ENCODE results near the gene PLA2G15.
A peak's percentile ranks its signal among the peaks of the same experiment; 100 is the strongest.

Gene PLA2G15

DNA sequence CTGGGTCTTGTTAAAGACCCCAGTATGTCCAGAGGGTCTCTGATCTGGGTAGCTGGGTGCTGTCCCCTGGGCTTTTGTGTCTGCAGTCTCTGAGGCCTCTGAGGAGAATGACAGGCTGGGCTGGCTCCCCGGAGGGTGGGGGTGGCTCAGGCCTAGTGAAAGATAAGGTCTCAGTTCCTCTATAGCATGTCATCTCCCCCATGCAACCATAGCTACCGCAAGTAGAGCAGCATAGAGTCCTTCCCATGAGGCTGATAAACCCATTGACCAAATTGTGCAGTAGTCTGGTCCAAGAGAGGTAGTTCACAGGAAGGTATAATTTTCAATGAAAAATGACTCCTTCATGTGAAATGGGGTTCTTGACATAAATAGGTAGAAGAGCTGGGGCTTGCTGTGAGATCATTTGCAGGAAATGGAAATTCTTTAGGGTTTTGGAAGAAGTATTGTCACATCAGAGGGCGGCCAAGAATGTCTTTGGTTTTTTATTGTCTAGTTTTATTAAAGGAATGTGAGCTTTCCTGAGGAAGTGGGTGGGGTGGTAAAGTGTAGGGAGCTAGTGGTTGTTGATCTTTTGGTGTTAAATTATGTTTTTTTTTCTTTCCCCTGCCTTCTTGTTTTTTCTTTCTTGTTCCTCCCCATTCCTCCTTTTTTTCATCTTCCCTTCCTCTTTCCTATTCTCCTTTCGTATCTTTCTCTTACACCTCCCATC is 44.6 kb downstream of the PLA2G15 start:
- H3K23ac ChIP-seq (ENCODE audit: low read length in 2 of 2): no peak overlapping the region
- H2AK5ac ChIP-seq (ENCODE audit: low read length, severe bottlenecking): no peak overlapping the region
- H2BK15ac ChIP-seq (ENCODE audit: low read depth, poor library complexity, severe bottlenecking): no peak overlapping the region
- WGBS: 86% methylated on average over 3 of the region's 4 CpGs
- H3K4ac ChIP-seq (ENCODE audit: low read depth in 1 of 2, low read length in 2 of 2): no peak overlapping the region
- H4K91ac ChIP-seq (ENCODE audit: low read length): no peak overlapping the region
- H3K27ac ChIP-seq (ENCODE audit: low read length, poor library complexity, severe bottlenecking): no peak overlapping the region
- H3K9me3 ChIP-seq (ENCODE audit: control insufficient read depth, low read length): no peaks in the 10 kb centered on the region
- H3K18ac ChIP-seq (ENCODE audit: low read depth in 1 of 2, low read length in 2 of 2): no peak overlapping the region
- no peak overlapping the region for H3K4me3 ChIP-seq (ENCODE audit: insufficient read depth in 1 of 2, low read depth in 1 of 2, low read length in 2 of 2)
- no peak overlapping the region for H2AFZ ChIP-seq (ENCODE audit: low read depth, low read length)
- H2BK12ac ChIP-seq (ENCODE audit: low read length in 2 of 2): no peak overlapping the region
- no peak overlapping the region for H3K9ac ChIP-seq (ENCODE audit: low read length)
- H3K4me2 ChIP-seq (ENCODE audit: low read length, poor library complexity, severe bottlenecking): no peak overlapping the region
- no peak overlapping the region for H2BK120ac ChIP-seq (ENCODE audit: low read depth, low read length)
- no peak for DNase-seq
- H4K8ac ChIP-seq (ENCODE audit: low read length): no peak overlapping the region
- no peak overlapping the region for H3K14ac ChIP-seq (ENCODE audit: low read length in 2 of 2)
- H2BK5ac ChIP-seq (ENCODE audit: low read depth, low read length, poor library complexity, severe bottlenecking): no peak overlapping the region
- H3K4me1 ChIP-seq (ENCODE audit: control insufficient read depth, insufficient read depth, low read depth, low read length): peaks cover 8% of the 10 kb centered on the region
- no peaks in the 10 kb centered on the region for H3K27me3 ChIP-seq (ENCODE audit: control insufficient read depth in 1 of 2, insufficient read depth in 1 of 2, low read length in 2 of 2)
- peaks cover 56% of the 10 kb centered on the region for H3K79me1 ChIP-seq (replicated peaks; ENCODE audit: low read length, poor library complexity, severe bottlenecking)
- H3K36me3 ChIP-seq (ENCODE audit: control insufficient read depth in 1 of 2, insufficient read depth in 2 of 2, low read depth in 1 of 2, low read length in 2 of 2): peaks cover 53 to 65% of the 10 kb centered on the region in 2 experiments

DNA sequence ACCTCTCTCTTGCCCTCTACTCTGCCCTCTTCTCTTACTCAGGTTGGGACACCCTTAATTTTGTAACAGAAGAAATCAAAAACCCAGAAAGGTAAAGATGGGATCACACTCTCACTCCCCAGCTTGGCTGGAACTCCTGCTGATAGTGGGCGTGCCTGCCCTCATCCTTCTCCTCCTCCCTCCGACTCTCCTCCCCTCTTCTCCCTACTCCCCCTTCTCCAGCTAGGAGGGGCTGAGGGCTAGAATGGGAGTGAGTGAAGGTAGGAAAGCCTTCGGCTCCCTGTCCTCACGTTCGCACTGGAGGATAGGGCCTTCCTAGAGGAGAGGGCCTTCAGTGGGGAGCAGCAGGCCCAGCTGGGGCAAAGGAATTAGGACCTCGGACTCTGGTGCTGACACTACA is 45.3 kb downstream of the PLA2G15 start:
- Histone ChIP-seq H2AK5ac (ENCODE audit: low read length, severe bottlenecking) (no peak overlapping the region), H4K8ac (ENCODE audit: low read length) (no peak overlapping the region), H3K9ac (ENCODE audit: low read length) (no peak overlapping the region), H3K18ac (ENCODE audit: low read depth in 1 of 2, low read length in 2 of 2) (no peak overlapping the region), H3K36me3 (ENCODE audit: control insufficient read depth in 1 of 2, insufficient read depth in 2 of 2, low read depth in 1 of 2, low read length in 2 of 2) (peaks cover 51 to 64% of the 10 kb centered on the region in 2 experiments), H3K14ac (ENCODE audit: low read length in 2 of 2) (no peak overlapping the region), H3K23ac (ENCODE audit: low read length in 2 of 2) (no peak overlapping the region), H3K27ac (ENCODE audit: low read length, poor library complexity, severe bottlenecking) (no peak overlapping the region), H3K9me3 (ENCODE audit: control insufficient read depth, low read length) (no peaks in the 10 kb centered on the region), H2AFZ (ENCODE audit: low read depth, low read length) (no peak overlapping the region), H3K79me1 (replicated peaks; ENCODE audit: low read length, poor library complexity, severe bottlenecking) (peaks cover 51% of the 10 kb centered on the region), H2BK5ac (ENCODE audit: low read depth, low read length, poor library complexity, severe bottlenecking) (no peak overlapping the region), H3K4me2 (ENCODE audit: low read length, poor library complexity, severe bottlenecking) (no peak overlapping the region), H2BK15ac (ENCODE audit: low read depth, poor library complexity, severe bottlenecking) (no peak overlapping the region), H3K4ac (ENCODE audit: low read depth in 1 of 2, low read length in 2 of 2) (no peak overlapping the region), H4K91ac (ENCODE audit: low read length) (no peak overlapping the region), H3K27me3 (ENCODE audit: control insufficient read depth in 1 of 2, insufficient read depth in 1 of 2, low read length in 2 of 2) (no peaks in the 10 kb centered on the region), H2BK120ac (ENCODE audit: low read depth, low read length) (no peak overlapping the region), H3K4me3 (ENCODE audit: insufficient read depth in 1 of 2, low read depth in 1 of 2, low read length in 2 of 2) (no peak overlapping the region), H3K4me1 (ENCODE audit: control insufficient read depth, insufficient read depth, low read depth, low read length) (peaks cover 8% of the 10 kb centered on the region), H2BK12ac (ENCODE audit: low read length in 2 of 2) (no peak overlapping the region)
- 82% methylated on average over 4 of the region's 6 CpGs for WGBS
- DNase-seq: no peak

DNA sequence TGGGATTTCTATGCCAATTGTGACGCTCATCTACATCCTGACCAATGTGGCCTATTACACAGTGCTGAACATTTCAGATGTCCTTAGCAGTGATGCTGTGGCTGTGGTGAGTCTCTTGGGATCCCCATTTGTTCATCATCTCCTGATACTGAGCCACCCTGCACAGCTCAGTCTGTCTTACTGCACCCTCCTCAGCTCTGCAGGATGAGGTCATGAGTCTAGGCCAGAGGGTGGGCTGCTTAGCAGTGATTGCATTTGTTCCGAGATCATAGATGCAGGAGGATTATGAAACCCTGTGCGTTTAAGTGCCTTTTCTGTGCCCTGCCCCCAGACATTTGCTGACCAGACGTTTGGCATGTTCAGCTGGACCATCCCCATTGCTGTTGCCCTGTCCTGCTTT is 46.1 kb downstream of the PLA2G15 start:
- Histone ChIP-seq H2AK5ac (ENCODE audit: low read length, severe bottlenecking) (no peak overlapping the region), H2AFZ (ENCODE audit: low read depth, low read length) (no peak overlapping the region), H3K36me3 (ENCODE audit: control insufficient read depth in 1 of 2, insufficient read depth in 2 of 2, low read depth in 1 of 2, low read length in 2 of 2) (peaks cover 56 to 68% of the 10 kb centered on the region in 2 experiments), H3K4me3 (ENCODE audit: insufficient read depth in 1 of 2, low read depth in 1 of 2, low read length in 2 of 2) (no peak overlapping the region), H3K18ac (ENCODE audit: low read depth in 1 of 2, low read length in 2 of 2) (no peak overlapping the region), H3K23ac (ENCODE audit: low read length in 2 of 2) (peak overlapping the region in 1 of 2 experiments; percentile 14), H3K27me3 (ENCODE audit: control insufficient read depth in 1 of 2, insufficient read depth in 1 of 2, low read length in 2 of 2) (no peaks in the 10 kb centered on the region), H2BK5ac (ENCODE audit: low read depth, low read length, poor library complexity, severe bottlenecking) (no peak overlapping the region), H4K8ac (ENCODE audit: low read length) (no peak overlapping the region), H2BK12ac (ENCODE audit: low read length in 2 of 2) (no peak overlapping the region), H2BK15ac (ENCODE audit: low read depth, poor library complexity, severe bottlenecking) (no peak overlapping the region), H3K9me3 (ENCODE audit: control insufficient read depth, low read length) (no peaks in the 10 kb centered on the region), H3K9ac (ENCODE audit: low read length) (no peak overlapping the region), H3K4ac (ENCODE audit: low read depth in 1 of 2, low read length in 2 of 2) (no peak overlapping the region), H4K91ac (ENCODE audit: low read length) (no peak overlapping the region), H3K27ac (ENCODE audit: low read length, poor library complexity, severe bottlenecking) (no peak overlapping the region), H3K14ac (ENCODE audit: low read length in 2 of 2) (no peak overlapping the region), H3K4me2 (ENCODE audit: low read length, poor library complexity, severe bottlenecking) (no peak overlapping the region), H3K79me1 (replicated peaks; ENCODE audit: low read length, poor library complexity, severe bottlenecking) (peaks cover 50% of the 10 kb centered on the region), H3K4me1 (ENCODE audit: control insufficient read depth, insufficient read depth, low read depth, low read length) (peaks cover 8% of the 10 kb centered on the region), H2BK120ac (ENCODE audit: low read depth, low read length) (no peak overlapping the region)
- WGBS: 96% methylated on average over 4 of the region's 4 CpGs
- no peak for DNase-seq

- H4K91ac ChIP-seq (ENCODE audit: low read length): no peak overlapping the region
- H3K79me1 ChIP-seq (replicated peaks; ENCODE audit: low read length, poor library complexity, severe bottlenecking): peaks cover 50% of the 10 kb centered on the region
- H2BK120ac ChIP-seq (ENCODE audit: low read depth, low read length): no peak overlapping the region
- DNase-seq: no peak
- H3K4me2 ChIP-seq (ENCODE audit: low read length, poor library complexity, severe bottlenecking): no peak overlapping the region
- no peak overlapping the region for H4K8ac ChIP-seq (ENCODE audit: low read length)
- no peak overlapping the region for H3K4ac ChIP-seq (ENCODE audit: low read depth in 1 of 2, low read length in 2 of 2)
- no peak overlapping the region for H3K27ac ChIP-seq (ENCODE audit: low read length, poor library complexity, severe bottlenecking)
- no peak overlapping the region for H3K9ac ChIP-seq (ENCODE audit: low read length)
- no peak overlapping the region for H2BK12ac ChIP-seq (ENCODE audit: low read length in 2 of 2)
- WGBS: 98% methylated on average over 3 of the region's 5 CpGs
- H2BK5ac ChIP-seq (ENCODE audit: low read depth, low read length, poor library complexity, severe bottlenecking): no peak overlapping the region
- H2AFZ ChIP-seq (ENCODE audit: low read depth, low read length): no peak overlapping the region
- no peak overlapping the region for H3K4me3 ChIP-seq (ENCODE audit: insufficient read depth in 1 of 2, low read depth in 1 of 2, low read length in 2 of 2)
- H3K4me1 ChIP-seq (ENCODE audit: control insufficient read depth, insufficient read depth, low read depth, low read length): peaks cover 5% of the 10 kb centered on the region
- H2BK15ac ChIP-seq (ENCODE audit: low read depth, poor library complexity, severe bottlenecking): no peak overlapping the region
- no peak overlapping the region for H2AK5ac ChIP-seq (ENCODE audit: low read length, severe bottlenecking)
- no peaks in the 10 kb centered on the region for H3K9me3 ChIP-seq (ENCODE audit: control insufficient read depth, low read length)
- peaks cover 65 to 75% of the 10 kb centered on the region in 2 experiments for H3K36me3 ChIP-seq (ENCODE audit: control insufficient read depth in 1 of 2, insufficient read depth in 2 of 2, low read depth in 1 of 2, low read length in 2 of 2)
- H3K18ac ChIP-seq (ENCODE audit: low read depth in 1 of 2, low read length in 2 of 2): no peak overlapping the region
- H3K23ac ChIP-seq (ENCODE audit: low read length in 2 of 2): no peak overlapping the region
- no peaks in the 10 kb centered on the region for H3K27me3 ChIP-seq (ENCODE audit: control insufficient read depth in 1 of 2, insufficient read depth in 1 of 2, low read length in 2 of 2)
- H3K14ac ChIP-seq (ENCODE audit: low read length in 2 of 2): no peak overlapping the region
Observed at GRCh38 chr16:68292425-68292824, 47.3 kb downstream of the PLA2G15 start.

Data from mesenchymal stem cell (in vitro differentiated cells and primary cell).